Measurements from ENCODE around the gene TMEM179.
"Not testable (repeated sequence)": the region's sequence is repeated elsewhere in the genome, so short reads cannot be mapped to it uniquely, and the experiment has no call there.

The TMEM179 gene

DNA sequence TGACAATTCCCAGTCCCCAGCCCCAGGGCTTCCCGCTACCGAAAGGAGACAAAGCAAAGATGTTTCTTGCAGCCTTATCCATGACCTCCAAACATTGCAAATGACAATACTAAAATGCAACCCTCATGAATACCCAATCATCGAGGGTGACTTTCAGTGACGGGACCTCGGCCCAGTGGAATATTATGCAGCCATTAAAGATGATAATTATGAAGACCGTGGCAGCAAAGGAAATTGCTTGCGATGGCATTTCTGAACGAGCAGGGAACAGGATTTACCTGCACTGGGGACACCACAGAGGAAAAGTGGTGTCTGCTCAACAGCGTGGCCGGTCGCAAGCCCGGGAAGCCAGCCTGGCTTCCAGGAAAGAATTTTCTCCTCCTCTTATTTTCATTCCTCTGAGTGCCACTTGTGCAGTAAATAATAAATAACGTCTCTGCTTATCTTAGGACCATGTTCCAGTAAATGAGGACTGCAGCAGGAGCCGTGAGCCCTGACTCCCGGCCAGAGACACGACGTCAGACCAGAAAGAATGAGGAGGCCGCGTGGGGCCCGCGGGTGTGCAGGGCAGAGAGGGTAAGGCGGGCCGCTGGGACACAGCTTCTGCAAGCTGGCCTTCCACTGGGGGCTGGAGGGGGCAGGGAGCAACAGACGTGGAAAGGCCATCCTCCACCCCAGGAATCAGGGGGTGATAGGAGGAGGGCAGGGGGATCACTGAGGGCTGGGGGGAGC lies 18.4 kb downstream of the TMEM179 start:
- no peak for DNase-seq

DNA sequence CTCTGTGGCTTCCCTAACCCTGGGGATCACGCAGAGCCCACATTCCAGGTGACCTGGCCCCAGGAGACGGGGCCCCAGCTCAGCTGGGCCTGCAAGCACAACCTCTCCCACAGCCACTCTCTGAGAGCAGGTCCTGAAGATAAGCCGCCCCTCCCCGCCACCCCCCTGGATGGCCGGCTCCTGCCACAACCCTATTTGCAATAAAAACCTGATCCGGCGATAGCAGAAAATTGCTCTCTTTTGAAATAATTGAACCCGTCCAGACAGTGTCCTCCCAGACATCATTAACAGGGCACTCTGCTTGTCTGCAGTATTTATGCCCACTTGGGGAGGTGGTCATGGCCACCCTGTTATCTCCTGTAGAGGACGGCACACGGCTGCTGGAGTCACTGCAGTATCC lies 20.0 kb downstream of the TMEM179 start:
- DNase-seq, result no peak

DNA sequence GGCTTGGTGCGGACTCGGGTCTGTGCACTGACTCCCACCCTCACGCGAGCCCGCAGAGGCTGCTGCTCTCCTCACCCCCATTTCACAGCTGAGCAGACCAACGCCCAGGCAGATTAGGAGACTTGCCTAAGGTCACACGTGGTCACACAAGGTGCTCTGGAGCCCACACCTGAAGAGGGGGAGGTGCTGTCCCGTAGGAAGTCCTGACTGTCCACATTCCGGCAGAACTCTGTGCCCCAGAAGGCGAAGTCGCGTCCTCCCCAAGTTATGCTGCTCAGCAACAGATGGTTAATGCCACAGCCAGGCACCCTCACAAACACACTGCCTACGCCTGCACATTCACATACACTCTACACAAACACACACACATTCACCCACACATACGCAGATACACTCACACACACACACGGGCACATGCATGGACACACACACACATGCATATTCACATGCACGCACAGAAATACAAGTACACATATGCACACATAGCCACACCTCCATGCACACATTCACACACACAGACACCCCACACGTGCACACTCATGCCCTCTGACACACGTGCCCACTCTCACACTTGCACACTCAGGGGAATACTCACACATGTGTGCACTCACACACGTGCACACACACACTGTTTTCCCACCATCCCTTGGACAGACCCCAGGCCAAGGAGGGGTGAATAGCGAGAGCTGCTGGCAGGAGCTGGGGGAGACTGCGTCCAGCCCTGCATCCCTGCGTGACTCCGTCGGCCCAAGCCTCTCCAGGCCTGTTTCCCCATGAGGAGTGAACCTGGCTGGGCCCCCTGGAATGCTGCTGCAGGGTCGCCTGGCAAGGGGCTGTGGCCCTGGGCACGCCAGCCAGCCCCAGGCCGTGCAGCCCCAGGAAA lies 20.9 kb downstream of the TMEM179 start:
- DNase-seq, result no peak

DNA sequence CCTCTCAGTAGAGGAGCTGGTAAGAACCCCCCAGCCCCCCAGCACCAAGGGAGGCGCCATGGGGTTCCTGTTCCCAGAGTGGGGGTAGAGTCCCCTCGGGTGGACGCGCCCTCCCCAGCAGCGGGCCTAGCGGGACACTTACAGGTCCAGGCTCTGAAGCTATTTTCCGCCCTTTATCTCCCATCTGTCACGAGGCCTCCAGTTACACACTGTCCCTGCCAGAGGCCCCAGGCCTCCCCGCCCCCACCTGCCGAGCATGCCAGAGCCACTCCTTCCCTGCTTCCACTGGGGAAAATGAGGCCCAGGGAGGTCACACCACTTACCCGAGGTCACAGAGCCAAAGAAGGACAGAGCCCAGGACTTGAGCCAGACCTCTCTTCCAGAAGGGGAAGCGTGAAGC lies 21.9 kb downstream of the TMEM179 start:
- DNase-seq, result no peak

DNA sequence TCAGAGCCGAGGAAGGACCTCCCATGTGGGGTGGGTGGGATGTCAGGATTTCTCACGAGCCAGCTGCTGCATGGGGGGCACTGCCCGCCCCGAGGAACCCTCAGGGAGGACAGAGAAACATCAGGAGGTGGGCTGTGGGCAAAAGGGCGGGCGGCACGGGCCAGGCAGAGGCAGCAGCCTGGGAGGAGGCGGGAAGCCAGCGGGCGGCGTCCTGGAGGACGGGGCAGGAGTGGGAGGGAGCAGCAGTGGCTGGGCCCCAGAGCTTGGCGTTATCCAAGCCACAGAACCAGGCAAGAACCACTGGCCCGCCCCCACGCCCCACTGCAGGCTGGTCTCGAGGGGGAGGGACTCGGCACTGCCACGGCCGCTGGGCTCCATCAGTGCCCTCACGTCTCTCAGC lies 22.6 kb downstream of the TMEM179 start:
- no peak for DNase-seq

DNA sequence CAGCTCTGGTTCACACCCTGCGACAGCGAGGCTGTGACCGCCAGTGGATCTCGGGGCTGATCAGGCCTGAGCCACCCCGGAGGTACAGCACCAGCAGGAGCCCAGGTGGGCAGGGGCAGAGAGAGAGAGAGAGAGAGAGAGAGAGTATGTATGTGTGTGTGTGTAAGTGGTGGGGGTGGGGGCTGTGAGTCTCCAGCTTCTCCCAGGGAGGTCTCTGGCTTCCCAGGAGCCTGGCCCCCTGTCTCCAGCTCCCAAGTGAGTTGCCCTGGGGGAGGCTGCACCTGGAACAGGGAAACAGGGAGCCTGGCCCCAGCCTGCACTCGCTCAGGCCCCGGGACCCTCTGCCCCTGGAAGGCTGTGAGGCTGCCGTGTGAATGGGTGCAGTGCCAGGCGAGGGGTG lies 23.1 kb downstream of the TMEM179 start:
- no peak for DNase-seq

DNA sequence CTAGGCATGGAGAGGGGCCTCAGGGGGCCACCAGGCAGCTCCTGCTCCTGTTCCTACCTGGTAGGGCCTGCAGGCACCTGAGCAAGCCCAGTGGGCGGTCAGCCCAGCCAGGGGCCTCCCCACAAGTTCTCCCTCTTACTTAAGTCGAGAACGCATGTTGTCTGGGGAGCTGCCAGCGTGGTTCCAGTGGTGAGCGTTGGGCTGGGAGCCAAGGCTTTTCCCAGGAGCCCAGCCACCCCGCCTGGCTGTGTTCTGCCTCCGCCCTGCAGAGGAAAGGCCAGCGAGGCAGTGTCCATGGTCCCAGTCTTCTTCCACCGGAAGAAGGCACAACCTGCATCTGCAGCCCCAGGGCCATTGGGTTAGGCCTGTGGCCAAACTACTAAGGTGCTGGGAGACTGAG lies 23.6 kb downstream of the TMEM179 start:
- peak; percentile 82 for DNase-seq

DNA sequence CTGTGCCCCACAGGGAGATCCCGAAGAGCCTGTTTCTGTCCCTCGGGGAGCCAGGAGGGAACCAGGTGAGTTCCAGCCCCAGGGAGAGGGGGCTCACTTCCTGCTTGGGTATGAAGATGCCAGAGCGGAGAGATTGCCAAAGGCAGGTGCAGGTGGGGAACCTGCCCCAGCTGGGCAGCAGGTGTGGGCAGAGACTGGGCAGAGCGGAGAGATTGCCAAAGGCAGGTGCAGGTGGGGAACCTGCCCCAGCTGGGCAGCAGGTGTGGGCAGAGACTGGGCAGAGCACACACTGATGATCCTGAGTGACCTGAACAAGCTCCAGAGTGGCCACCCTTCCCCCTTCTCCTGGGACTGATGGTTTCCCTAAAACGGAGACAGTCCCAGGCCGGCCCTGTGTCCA lies 24.6 kb downstream of the TMEM179 start:
- not testable (repeated sequence) for DNase-seq

DNA sequence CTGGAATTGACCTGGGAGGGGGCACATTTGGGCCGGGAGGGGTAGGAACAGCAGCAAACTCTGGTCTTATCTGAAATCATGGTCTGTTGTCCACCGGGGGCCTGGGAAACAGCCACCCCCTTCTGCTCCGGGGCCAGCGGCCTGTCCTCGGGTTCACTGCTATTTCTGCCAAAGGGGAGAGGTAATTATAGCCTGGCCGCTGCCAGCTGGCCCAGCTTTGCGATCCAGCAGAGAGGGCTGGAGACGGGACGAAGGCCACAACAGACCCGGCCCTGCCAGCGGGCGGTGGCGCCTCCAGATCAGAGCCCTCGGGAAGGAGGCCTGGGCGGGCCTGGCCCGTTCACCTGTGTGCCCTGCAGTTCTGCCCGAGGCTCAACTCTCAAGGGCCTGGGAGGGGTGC lies 25.1 kb downstream of the TMEM179 start, which contains the start of gene C14orf180:
Gene C14orf180, plus strand, starts transcription at position 258 of the 400 bp plus-strand sequence. CDS start 6,667 bp downstream, outside the sequence.
- no peak for DNase-seq

DNA sequence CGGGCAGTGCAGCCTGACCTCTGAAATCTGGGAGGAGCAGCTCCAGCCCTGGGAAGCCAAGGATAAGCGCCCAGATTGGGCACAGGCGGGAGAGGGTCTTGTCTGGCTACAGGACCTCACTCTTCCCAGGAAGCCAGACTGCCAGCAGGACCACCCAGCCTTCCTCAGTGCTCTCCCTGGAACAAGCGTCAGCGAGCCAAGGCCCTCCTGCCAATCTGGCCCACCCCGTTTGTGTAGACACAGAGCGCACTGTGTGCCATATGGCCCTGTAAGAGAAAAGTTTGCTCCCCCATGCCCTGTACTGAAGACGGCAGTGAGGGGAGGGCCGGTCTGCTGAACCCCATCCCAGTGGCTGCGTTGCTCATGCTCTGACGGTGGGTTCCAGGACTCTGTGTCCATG lies 26.3 kb downstream of the TMEM179 start:
- DNase-seq, result no peak

DNA sequence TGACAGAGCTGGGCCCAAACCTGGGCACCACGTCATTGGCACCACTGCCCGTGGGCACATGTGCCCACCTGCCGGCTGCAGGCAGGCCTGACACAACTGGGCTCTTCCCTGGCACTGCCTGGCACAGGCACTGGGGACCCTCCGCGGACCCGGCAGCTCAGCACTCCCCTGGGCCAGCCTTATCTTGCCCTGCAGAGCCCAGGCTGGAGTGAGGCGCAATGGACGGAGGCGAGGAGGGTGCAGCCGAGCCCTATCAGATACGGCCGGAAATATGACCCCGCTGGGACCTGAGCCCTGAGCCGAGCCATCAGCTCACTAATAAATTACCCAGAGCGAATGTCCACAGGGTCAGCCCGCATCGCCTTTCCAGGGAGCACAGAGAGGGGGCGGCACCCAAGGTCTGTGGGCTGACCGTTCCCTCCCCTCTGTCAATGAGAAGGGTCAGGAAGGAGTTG lies 26.7 kb downstream of the TMEM179 start:
- no peak for DNase-seq

DNA sequence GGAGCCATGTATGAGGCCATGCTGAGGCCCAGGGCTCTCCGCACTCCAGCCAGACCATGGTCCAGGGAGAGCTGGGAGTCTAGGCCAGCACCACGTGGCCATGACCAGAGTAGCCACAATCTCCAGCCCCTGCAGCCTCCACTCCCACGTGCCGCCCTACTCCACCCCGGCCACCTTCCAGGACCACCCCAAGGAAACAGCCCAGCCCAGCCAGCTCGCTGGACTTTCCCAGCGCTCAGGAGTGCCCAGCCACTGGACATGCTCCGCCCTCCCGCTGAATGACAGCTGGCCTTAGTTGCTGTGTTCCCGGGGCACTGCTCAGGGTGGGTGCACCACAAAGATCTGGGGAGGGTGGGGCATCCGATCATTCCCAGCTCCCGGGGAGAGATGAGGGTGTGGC lies 27.1 kb downstream of the TMEM179 start:
- no peak for DNase-seq

DNA sequence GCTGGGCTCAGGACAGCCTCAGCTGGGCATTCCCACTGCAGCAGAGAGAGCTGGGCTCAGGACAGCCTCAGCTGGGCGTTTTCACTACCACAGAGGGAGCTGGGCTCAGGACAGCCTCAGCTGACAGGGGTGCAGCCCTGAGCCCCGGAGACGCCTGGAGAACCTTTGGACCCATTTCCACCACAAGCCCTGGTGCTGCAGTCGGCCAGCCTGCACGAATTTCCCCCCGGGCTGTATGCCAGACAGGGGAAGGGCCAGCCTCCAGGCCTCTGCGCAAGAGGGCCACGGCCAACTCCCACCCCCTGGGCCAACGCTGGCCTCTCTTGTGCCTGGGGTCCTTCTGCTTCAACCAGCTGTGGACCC lies 27.6 kb downstream of the TMEM179 start:
- DNase-seq, result no peak

DNA sequence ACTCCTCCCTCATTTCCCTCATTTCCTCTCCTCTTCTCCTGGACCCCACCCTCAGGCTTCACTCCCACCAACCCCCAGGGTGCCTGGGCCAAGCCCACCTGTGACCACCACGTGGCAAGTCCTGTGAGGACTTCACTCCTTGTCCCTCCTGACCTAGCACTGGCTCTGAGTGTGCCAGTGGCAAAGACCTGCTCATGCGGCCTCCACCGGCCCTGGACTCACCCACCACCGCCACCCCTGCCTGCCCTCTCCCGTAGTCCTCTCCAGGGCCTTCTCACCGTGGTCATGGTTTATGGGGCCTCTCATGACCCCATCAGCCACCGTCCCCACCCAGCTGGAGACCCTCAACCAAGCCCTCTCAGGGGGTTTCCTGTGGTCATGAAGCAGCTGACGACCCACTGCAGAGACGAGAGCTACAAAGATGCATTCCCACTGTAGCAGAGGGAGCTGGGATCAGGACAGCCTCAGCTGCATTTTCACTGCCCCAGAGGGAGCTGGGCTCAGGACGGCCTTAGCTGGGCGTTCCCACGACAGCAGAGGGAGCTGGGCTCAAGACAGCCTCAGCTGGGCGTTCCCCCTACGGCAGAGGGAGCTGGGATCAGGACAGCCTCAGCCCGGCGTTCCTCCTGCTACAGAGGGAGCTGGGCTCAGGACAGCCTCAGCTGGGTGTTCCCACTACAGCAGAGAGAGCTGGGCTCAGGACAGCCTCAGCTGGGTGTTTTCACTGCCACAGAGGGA lies 28.2 kb downstream of the TMEM179 start:
- DNase-seq, result no peak

DNA sequence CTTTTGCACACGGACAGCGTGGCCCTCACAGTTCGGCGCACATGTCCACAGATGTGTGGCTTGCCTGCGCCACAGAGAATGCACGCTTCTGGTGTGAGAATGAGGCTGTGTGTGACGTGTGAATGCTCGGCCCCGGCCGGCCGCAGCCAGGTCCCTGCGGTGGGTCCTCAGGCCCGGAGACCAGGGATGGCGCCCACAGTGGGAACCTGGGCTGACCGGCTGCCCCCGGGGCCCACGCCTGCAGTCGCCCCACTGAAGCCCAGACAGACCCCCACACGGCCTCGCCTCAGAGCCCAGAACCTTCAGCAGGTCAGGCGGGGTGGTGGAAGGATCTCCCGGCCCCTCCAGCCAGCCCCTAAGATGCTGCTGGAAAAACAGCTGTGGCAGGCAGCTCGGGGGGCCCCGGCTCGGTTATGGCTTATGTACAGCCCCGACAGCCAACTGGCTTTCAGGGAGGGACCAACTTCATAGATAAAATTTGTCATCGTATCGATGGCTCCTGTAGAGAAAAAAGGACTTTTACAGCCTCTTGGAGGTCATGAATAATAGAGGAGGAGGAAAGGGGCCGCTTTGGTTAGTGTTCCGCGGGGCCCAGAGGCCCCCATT lies 29.5 kb downstream of the TMEM179 start:
- DNase-seq, result no peak

DNA sequence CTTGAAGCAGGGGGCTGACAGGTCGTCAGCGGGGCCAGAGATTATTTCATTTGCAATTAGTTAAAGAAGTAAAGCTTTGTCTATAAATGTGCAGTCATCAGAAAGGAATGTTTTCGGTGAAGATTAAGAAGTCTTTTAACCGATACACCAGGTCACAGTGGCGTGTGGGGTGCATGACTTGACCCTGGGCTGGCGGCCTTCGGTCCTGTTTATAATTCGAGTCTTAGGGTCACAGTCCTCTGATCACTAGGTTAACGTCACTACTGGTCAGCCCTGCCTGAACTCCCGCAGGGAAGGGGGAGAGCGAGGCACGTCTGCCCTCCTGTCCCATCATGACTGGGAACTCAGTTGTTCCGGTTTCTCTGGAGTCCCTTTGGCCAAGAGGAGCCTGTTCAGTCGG lies 30.0 kb downstream of the TMEM179 start:
- no peak for DNase-seq

DNA sequence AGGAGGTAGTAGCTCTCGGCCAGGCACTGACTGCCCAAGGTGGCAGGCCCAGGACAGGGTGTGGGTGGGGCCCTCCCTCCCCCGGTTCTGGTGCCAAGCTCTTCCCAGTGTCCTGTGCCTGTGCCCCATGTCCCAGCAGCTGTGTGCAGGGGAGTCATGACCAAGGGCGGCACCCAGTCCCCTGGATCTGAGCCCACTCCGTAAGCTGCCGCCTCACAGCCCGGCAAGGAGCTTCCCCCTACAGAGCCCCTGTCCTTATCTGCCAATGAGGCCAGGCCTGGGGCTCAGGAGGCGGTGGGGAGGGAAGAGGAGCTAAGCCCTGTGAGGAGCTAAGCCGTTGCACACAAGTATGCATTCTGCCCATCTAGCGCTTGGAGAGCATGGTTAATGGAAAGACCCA lies 30.6 kb downstream of the TMEM179 start:
- DNase-seq, result no peak

DNA sequence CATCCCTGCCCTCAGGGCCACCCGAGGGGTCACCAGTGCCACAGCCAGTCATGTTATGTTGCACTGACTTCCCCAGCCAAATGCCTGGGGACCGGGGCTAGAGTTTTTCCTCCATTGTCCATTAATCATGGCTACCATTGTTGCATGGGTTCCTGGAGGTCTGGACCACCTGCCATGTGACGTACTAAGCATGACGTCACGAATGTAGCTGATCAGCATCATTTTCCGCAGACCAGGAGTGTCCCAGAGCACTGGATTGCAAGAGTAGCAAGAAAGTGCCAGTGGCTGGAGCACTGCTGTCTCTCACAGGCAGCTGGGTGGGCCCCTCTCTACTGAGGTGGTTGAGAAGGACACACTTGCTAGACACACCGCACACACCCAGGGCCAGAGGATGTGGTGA lies 31.9 kb downstream of the TMEM179 start:
- DNase-seq, result no peak

DNA sequence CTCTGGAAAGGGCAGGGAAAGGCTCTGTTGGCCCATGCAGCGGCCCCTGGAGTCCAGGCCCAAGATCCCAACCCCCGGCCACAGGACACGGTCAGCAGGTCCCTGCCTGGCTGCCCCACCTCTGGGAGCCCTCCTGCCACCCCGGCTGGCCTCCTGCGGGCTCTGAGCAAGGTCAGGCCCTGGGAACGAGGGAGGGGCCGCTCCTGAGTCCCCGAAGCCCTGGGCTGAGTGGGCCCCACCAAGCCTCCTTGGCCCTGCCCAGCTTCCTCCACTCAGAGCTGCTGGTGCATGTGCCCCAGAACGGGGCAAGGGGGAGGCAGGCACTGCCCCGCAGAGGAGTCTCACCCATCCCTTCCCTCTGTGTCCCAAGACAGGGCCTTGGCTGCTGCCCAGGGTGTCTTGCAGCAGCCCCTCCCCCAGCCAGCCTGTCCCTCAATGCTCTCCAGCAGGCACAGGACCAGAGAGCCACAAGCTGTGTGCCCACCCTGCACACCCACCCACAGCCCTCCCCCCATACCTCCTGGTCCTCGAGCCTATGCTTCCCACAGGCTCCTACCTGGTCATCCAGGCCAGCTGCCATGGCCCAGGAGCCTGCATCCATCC lies 32.4 kb downstream of the TMEM179 start:
- DNase-seq, result no peak

DNA sequence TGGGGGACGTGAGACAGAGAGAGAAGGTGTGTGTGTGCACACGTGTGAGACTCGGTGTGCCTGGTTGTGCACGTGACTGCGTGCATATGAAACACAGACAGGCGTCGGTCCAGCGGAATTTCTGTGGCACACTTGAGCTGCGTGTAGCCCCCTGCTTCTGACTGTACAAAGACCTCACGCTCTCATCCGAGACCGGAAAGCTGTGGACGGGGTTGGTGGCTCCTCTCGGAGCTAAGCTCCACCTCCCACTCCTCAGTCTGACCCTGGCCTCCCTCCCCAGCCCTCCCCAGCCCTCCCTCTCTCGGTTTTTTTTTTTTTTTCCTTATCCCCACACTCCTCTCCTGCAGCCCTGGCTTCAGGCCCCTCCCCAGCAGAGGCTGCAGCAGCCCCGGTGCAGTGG lies 33.3 kb downstream of the TMEM179 start:
- DNase-seq, result no peak

DNA sequence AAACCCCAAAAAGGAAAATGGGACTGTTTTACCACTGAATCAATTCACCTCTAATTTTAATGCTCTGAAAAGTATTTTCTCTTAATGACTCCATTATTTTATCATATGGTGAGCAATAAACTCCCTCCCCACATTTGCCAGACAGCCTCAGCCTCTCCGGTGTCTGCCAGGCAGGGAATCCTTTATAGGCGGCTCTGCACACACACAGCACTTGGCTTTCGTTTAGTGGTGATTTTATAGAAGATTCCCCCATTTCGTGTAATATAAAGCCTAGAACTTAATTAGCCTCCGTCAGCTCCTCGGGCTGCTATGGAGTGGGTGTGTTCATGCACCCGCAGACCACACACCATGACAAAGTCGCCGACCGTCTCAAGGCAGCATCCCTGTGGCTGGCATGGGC lies 35.1 kb downstream of the TMEM179 start:
- DNase-seq, result no peak

DNA sequence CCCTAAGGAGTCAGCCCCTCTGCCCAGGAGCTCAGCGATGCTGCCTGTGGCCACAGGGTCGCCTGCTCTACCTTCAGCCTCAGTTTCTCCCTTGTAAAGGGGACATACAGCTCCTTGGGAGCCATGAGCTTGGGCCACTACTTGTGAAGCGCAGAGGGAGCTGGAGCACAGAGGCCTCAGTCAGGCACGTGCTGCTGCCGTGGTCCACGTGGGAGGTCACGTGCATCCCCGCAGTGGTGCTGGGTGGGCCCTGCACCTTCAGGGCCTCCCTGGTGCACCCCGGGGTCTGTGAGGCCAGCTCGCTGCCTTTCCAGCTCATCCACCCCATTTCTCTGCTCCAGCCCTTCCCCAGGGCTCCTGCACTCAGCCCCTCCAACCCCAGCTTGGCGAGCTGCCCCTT lies 36.0 kb downstream of the TMEM179 start:
- no peak for DNase-seq

DNA sequence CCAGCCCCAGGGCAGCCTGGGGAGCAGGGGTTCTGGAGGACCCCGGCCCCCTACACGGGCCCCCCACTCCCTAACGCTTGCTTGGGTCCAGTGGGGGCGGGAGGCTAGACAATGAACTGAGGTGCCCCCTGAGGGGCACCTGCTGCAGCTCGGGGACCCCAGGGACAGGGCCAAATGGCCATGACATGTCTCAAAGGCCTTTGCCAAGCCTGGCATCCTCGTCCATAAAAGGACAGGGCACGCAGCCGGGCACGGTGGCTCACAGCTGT lies 36.7 kb downstream of the TMEM179 start:
- DNase-seq, result no peak

Measured in NCI-H2107 (cell line).